ENCODE measurements around the gene CEACAM16.
"Not testable (repeated sequence)": the region's sequence is repeated elsewhere in the genome, so short reads cannot be mapped to it uniquely, and the experiment has no call there.

CEACAM16 gene

GRCh38 chr19:44675521-44675920, 23.4 kb upstream of the CEACAM16 start:
- in situ Hi-C loops (cut with HindIII; ENCODE audit: low sequenced_read_pairs) = no loop called here

- in situ Hi-C loops (cut with HindIII; ENCODE audit: low sequenced_read_pairs) = no loop called here
These were observed 21.7 kb upstream of the CEACAM16 start for GRCh38 chr19:44677019-44677811.

GRCh38 chr19:44680536-44680935, 18.4 kb upstream of the CEACAM16 start:
- in situ Hi-C loops (cut with HindIII; ENCODE audit: low sequenced_read_pairs) = no loop called here

- in situ Hi-C loops (cut with HindIII; ENCODE audit: low sequenced_read_pairs) = no loop called here
These were observed 16.8 kb upstream of the CEACAM16 start for GRCh38 chr19:44681992-44682790.

DNA sequence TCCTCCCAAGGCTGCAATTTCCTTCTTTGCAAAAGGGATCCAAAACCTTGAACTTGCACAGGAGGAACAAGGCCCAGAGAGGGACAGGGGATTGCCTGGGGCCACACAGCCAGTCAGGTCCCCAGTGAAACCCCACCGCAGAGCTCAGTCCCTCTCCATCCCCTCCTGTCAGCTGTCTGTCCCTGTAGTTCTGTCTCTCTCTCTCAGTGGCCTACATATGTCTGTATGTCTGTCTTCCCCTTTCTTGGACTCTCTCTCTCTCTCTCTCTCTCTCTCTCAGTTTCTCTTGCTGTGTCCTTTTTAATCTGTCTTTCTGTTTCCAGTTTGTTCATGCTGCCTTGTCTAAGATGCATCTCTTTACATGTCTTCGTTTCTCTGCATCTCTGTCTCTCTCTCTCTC, 16.1 kb upstream of the CEACAM16 start:
- in situ Hi-C loops (cut with HindIII; ENCODE audit: low sequenced_read_pairs) = no loop called here

- in situ Hi-C loops (cut with HindIII; ENCODE audit: low sequenced_read_pairs) = no loop called here
These were observed 15.3 kb upstream of the CEACAM16 start for GRCh38 chr19:44683434-44684210.

- in situ Hi-C loops (cut with HindIII; ENCODE audit: low sequenced_read_pairs) = not testable (repeated sequence)
These were observed 14.6 kb upstream of the CEACAM16 start for GRCh38 chr19:44684396-44684795.

GRCh38 chr19:44684892-44685863, 13.8 kb upstream of the CEACAM16 start:
- in situ Hi-C loops (cut with HindIII; ENCODE audit: low sequenced_read_pairs) = no loop called here

DNA sequence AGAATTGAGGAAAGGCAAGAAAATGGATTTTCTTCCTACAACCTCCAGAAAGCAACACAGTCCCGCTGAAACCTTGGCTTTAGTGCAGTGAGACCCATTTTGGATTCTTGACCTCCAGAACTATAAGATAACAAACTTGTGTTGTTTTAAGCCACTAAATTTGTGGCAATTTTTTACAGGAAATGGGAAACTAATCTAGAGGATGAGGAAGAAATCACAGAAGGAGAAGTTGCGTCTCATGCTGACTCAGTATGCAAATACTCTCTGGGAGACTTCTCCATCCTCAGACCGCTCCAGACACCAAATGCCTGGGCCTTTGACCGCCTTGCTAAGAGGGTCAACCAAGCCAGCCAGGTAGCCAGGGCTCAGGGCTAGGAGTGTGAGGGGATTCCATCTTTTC, 13.1 kb upstream of the CEACAM16 start:
- in situ Hi-C loops (cut with HindIII; ENCODE audit: low sequenced_read_pairs) = no loop called here

DNA sequence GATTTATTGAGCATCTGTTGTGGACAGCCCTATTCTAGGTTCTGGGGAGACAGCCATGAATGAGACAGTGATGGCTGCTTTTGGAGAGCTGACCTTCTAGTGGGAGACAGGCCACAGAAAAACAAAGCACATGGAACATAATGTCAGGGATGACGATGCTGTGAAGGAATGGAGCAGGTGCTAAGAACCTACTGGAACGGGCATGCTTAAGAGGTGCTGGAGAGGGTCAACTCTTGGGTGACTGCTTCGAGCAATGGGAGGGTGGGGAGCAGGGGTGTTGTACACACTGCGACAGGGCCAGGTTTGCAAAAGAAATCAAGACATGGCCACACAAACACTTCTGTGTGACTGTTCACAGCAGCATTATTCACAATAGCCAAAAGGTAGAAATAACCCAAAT, 12.1 kb upstream of the CEACAM16 start:
- in situ Hi-C loops (cut with HindIII; ENCODE audit: low sequenced_read_pairs) = no loop called here

DNA sequence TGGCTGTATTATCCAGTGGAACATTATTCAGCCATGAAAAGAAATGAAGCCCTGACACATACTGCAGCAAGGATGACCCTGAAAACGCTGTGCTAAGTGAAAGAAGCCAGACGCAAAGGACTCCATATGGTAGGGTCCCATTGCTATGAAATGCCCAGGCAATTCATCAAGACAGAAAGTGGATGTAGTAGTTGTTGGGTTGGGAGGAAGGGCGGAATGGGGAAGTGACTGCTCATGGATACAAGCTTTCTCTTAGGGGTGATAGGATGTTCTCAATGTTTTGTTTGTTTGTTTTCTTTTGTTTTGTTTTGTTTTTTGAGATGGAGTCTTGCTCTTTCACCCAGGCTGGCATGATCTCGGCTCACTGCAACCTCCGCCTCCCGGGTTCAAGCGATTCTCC, 11.1 kb upstream of the CEACAM16 start:
- in situ Hi-C loops (cut with HindIII; ENCODE audit: low sequenced_read_pairs) = no loop called here

- in situ Hi-C loops (cut with HindIII; ENCODE audit: low sequenced_read_pairs) = no loop called here
These were observed 9.4 kb upstream of the CEACAM16 start for GRCh38 chr19:44689290-44690130.

GRCh38 chr19:44690131-44690440, 8.9 kb upstream of the CEACAM16 start:
- in situ Hi-C loops (cut with HindIII; ENCODE audit: low sequenced_read_pairs) = no loop called here

GRCh38 chr19:44692379-44692721, 6.6 kb upstream of the CEACAM16 start:
- in situ Hi-C loops (cut with HindIII; ENCODE audit: low sequenced_read_pairs) = no loop called here

DNA sequence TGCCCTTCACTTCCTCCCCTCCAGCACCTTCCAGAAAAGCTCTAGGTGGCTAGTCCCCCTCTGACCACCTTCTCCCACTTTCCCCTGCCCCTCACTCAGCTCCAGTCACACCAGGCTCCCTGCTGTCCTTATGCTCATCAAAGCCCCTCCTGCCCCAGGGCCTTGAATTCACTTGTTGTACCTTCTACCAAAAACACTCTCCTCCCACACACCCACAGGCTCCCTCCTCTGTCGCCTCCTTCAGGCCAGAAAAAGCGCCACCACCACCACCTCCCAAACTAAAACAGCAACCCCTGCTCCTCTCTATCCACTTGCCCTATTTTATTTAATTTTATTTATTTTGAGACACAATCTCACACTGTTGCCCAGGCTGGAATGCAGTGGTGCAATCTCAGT, 4.8 kb upstream of the CEACAM16 start:
- in situ Hi-C loops (cut with HindIII; ENCODE audit: low sequenced_read_pairs) = no loop called here

DNA sequence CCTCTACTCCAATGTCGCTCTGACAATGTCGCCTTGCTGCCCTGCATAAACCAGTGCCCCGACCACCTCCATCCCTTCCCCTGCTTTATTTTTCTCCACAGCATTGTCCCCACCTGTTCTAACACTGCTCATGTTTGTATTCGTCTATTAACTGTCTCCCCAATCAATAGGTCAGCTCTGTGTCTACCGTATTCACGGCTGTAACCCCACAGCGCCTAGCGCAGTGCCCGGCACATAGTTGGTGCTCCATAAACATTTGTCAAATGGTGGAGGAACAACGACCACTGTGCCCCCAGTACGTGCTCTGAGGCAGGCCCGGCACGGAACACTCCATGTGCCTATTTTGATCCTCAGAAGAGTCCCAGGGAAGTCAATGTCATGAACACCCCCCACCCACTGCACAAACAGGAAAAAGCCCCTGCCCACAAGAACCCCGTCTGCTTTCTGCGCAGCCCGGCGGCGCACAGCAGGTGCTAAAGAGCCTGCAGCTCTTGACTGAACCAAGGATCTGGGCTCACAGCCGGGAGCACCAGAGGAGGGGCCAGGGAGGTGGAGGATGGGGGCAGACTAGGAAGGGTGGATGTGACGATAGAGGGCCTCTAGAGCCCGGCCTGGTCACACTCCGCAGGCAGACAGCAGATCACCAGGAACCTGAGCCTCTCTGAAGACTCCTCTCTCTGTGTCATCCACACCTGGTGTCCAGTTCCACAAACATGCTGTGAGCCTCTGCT, 1.8 kb upstream of the CEACAM16 start:
- in situ Hi-C loops (cut with HindIII; ENCODE audit: low sequenced_read_pairs) = no loop called here

- in situ Hi-C loops (cut with HindIII; ENCODE audit: low sequenced_read_pairs) = no loop called here
These were observed 1.3 kb upstream of the CEACAM16 start for GRCh38 chr19:44697670-44698034.

DNA sequence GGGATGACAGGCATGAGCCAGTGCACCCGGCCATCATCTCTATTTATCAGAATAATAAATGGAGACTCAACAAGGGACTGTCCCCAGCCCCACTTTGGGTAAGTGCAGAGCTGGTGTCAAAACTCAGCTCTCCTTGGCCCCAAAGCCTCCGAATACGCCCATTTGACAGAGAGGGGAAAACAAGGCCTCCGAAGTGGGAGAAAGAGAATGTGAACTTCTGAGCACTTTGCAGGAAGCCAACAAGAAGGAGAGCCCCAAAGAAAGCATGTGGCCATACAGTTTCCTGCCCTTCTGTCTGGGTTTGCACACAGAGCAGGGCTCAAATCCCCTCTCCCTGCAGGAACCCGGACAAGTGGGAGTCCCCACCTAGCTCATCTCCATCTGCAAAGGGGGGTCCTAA, 1.6 kb downstream of the CEACAM16 start:
- in situ Hi-C loops (cut with HindIII; ENCODE audit: low sequenced_read_pairs) = no loop called here

GRCh38 chr19:44701228-44701627, 2.3 kb downstream of the CEACAM16 start:
- in situ Hi-C loops (cut with HindIII; ENCODE audit: low sequenced_read_pairs) = no loop called here

All from DLD1 (cell line).